A673 (cell line): ENCODE data around the gene WFIKKN1. TPM values are rescaled to one million over a fixed set of nuclear protein-coding genes. Genes with fewer than 3 reads are reported as not detected.
A peak's percentile ranks its signal among the peaks of the same experiment; 100 is the strongest.

Experiments
- BruUV-seq: library from RNA; stranded (reverse); fragments of 400-500 nt; replicated peaks from 2 replicates; lab custom pipeline; 2021; lab: Mats Ljungman, UMichigan
- CTCF ChIA-PET: fragments of 300-600 bp; sonication (Branson Sonifier 250); formaldehyde crosslinking; loops from one replicate; lab custom pipeline; 2022; ENCODE audit warnings: antibody characterized with exemption; lab: Charles Lee
- POLR2A ChIA-PET: fragments of 300-600 bp; sonication (Branson Sonifier 250); formaldehyde crosslinking; loops from one replicate; lab custom pipeline; 2022; ENCODE audit warnings: antibody characterized with exemption; ENCODE audit not compliant: low non-redundant PET; lab: Charles Lee
- DNase-seq: peaks from one replicate; pipeline ENCODE4 v3.0.0-alpha.2; 2015; ENCODE audit warnings: low spot score
- H3K27ac ChIP-seq: fragments of 200-600 bp; sonication (generic); 2 replicates; pipeline ENCODE4 v1.5.1; 2016; ENCODE audit warnings: mixed run types, low read depth, mild to moderate bottlenecking, mixed read lengths, antibody characterized with exemption, low read length; ENCODE audit not compliant: poor library complexity, severe bottlenecking
- H3K27me3 ChIP-seq: fragments of 200-600 bp; sonication (generic); replicated peaks from 2 replicates; pipeline ENCODE4 v1.6.1; 2017; ENCODE audit warnings: mixed run types, low read depth, mild to moderate bottlenecking, mixed read lengths, antibody characterized with exemption, low read length; ENCODE audit not compliant: insufficient read depth, poor library complexity
- H3K36me3 ChIP-seq: fragments of 200-600 bp; sonication (generic); 2 replicates; pipeline ENCODE4 v1.6.1; 2016; ENCODE audit warnings: mixed run types, mild to moderate bottlenecking, mixed read lengths, antibody characterized with exemption, low read length; ENCODE audit not compliant: insufficient read depth, poor library complexity, severe bottlenecking
- H3K4me1 ChIP-seq: fragments of 200-600 bp; sonication (generic); 2 replicates; pipeline ENCODE4 v1.6.1; 2017; ENCODE audit warnings: mixed run types, mild to moderate bottlenecking, mixed read lengths, antibody characterized with exemption, low read length; ENCODE audit not compliant: insufficient read depth, poor library complexity, severe bottlenecking
- H3K4me3 ChIP-seq: fragments of 200-600 bp; sonication (generic); 2 replicates; pipeline ENCODE4 v1.5.1; 2016; ENCODE audit warnings: low read depth, mixed run types, mild to moderate bottlenecking, mixed read lengths, low read length; ENCODE audit not compliant: poor library complexity, severe bottlenecking
- H3K9me3 ChIP-seq: fragments of 200-600 bp; sonication (generic); 2 replicates; pipeline ENCODE4 v1.6.1; 2016; ENCODE audit warnings: mixed run types, low read depth, mild to moderate bottlenecking, mixed read lengths, antibody characterized with exemption, low read length; ENCODE audit not compliant: poor library complexity, severe bottlenecking
- EZH2 ChIP-seq: fragments of 200-600 bp; sonication (generic); IDR thresholded peaks from 2 replicates; pipeline ENCODE4 v1.6.1; 2017; ENCODE audit warnings: borderline replicate concordance, low read depth, mild to moderate bottlenecking, mixed read lengths, antibody characterized with exemption, low read length; ENCODE audit not compliant: poor library complexity, severe bottlenecking
- intact Hi-C: fragments of 100-400 bp; cut with micrococcal nuclease; formaldehyde crosslinking; loops from one replicate; pipeline ENCODE4 v1.10.0; 2022; ENCODE audit not compliant: unreplicated experiment
- total RNA-seq: library from RNA; stranded (reverse); gene quantifications from 2 replicates; pipeline ENCODE4 v1.2.3, GENCODE V29; 2021
- TF ChIP-seq, protein P1 (sequence below): fragments of 300-800, 200-600 bp; sonication (generic); conservative IDR thresholded peaks from 2 replicates; pipeline ENCODE4 v1.5.1; 2017; ENCODE audit warnings: low read depth, mild to moderate bottlenecking, antibody characterized with exemption, low read length, moderate library complexity, mixed read lengths

Gene WFIKKN1
- total RNA-seq, 1 experiment from 2014 or later = 1.7 TPM

GRCh38 chr16:592518-593306 is 38.1 kb upstream of the WFIKKN1 start:
- no peak overlapping the region for H3K4me3 ChIP-seq
- H3K9me3 ChIP-seq = no peaks in the 10 kb centered on the region
- TF ChIP-seq, protein P1, sequence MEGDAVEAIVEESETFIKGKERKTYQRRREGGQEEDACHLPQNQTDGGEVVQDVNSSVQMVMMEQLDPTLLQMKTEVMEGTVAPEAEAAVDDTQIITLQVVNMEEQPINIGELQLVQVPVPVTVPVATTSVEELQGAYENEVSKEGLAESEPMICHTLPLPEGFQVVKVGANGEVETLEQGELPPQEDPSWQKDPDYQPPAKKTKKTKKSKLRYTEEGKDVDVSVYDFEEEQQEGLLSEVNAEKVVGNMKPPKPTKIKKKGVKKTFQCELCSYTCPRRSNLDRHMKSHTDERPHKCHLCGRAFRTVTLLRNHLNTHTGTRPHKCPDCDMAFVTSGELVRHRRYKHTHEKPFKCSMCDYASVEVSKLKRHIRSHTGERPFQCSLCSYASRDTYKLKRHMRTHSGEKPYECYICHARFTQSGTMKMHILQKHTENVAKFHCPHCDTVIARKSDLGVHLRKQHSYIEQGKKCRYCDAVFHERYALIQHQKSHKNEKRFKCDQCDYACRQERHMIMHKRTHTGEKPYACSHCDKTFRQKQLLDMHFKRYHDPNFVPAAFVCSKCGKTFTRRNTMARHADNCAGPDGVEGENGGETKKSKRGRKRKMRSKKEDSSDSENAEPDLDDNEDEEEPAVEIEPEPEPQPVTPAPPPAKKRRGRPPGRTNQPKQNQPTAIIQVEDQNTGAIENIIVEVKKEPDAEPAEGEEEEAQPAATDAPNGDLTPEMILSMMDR = no peak
- TF ChIP-seq EZH2 = no peak
- no TSS peak for BruUV-seq
- H3K4me1 ChIP-seq = peaks cover 12% of the 10 kb centered on the region
- intact Hi-C loops = no loop called here
- DNase-seq = no peak
- H3K27me3 ChIP-seq = no peaks in the 10 kb centered on the region
- H3K36me3 ChIP-seq = peaks cover 5% of the 10 kb centered on the region
- POLR2A ChIA-PET = no interaction called here
- CTCF ChIA-PET = no interaction called here
- H3K27ac ChIP-seq = peak overlapping the region; percentile 30

DNA sequence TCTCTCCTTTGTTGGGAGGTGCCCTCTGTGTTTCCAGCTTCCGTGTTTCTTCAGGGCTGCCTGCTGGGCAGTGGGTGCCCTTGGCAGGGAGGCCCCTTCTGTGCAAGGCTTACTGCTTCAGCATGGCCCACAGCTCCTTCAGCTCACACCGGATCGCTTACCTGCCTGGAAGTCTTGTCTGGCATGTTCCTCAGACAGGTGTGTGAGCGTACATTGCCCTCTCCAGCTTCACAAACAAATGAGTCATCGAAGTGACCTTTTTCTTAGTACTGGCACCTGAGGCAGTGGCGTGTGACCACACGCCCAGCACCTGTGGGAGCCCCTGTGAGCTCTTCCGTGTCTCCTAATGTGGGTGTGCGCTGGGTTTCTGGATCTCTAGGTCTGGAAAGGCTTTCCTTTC is 37.4 kb upstream of the WFIKKN1 start:
- H3K4me3 ChIP-seq = no peak overlapping the region
- H3K27ac ChIP-seq = no peak overlapping the region
- peaks cover 5% of the 10 kb centered on the region for H3K36me3 ChIP-seq
- DNase-seq = no peak
- intact Hi-C loops = no loop called here
- H3K4me1 ChIP-seq = peaks cover 8% of the 10 kb centered on the region
- ChIA-PET CTCF (no interaction called here), POLR2A (no interaction called here)
- no peak for TF ChIP-seq EZH2
- TF ChIP-seq, protein P1 = no peak
- no peaks in the 10 kb centered on the region for H3K27me3 ChIP-seq
- no peaks in the 10 kb centered on the region for H3K9me3 ChIP-seq
- no TSS peak for BruUV-seq

DNA sequence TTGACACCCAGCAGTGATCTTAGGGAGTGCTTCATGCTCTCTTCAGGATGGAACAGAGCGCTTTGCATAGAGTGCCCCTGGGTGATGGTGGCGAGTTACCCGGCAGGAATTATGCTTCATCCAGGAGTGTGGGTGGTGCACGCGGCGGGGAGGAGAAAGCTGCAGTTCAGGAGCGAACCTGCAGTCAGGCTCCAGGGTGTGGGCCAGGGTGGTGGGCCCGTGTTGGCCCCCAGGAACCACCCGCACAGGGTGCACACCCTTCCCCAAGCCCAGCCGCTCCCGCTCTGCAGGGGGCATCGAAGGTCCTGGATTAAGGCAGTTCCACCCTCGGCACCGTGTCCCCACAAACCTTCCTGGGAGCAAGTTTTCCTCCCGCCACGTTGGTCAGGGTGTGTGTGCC is 37.0 kb upstream of the WFIKKN1 start:
- Histone ChIP-seq H3K4me1 (peaks cover 8% of the 10 kb centered on the region), H3K9me3 (no peaks in the 10 kb centered on the region), H3K27ac (no peak overlapping the region), H3K36me3 (peaks cover 5% of the 10 kb centered on the region), H3K27me3 (no peaks in the 10 kb centered on the region), H3K4me3 (no peak overlapping the region)
- TF ChIP-seq EZH2 = no peak
- TF ChIP-seq, protein P1 = no peak
- intact Hi-C loops = no loop called here
- POLR2A ChIA-PET = no interaction called here
- no TSS peak for BruUV-seq
- DNase-seq = no peak
- CTCF ChIA-PET = no interaction called here
